Amygdala (tissue), 56 donors: ENCODE data around the gene KCNJ4.
A peak's percentile ranks its signal among the peaks of the same experiment; 100 is the strongest.
"Not testable (repeated sequence)": the region's sequence is repeated elsewhere in the genome, so short reads cannot be mapped to it uniquely, and the experiment has no call there.

Experiments used
- DNase-seq, 56 donors: peaks; one replicate each; lab custom pipeline; 2025; lab: John Stamatoyannopoulos, UW

KCNJ4 gene

DNA sequence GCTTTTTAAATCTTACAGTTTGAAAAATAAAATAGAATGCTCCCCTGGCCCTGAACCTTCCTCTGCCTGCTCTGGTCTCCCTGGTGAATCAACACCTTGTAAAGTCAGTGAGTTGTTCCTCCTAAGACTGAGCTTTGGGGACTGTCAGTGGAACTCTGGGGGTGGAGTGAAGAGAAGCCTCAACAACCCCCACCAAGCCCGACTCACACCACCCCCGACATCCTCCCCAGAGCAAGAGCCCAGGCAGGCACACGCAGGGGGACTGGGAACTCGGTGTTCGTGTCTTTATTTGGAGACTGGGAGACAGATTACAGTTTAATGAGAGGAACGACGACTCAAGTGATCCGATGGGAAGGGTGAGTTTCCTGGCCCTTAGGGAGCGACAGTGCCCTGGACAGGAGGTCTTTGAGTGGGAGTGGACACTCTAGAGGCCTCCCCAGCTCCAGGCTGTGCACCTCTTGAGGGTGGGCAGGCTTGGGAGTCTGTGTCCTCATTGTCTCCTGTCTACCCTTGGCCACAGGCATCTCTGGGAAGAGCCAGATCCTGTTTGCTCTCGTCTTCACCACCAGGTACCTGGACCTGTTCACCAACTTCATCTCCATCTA lies 19.1 kb upstream of the KCNJ4 start:
- peak in 2 of 56 donors; percentile 24 to 41 for DNase-seq

DNA sequence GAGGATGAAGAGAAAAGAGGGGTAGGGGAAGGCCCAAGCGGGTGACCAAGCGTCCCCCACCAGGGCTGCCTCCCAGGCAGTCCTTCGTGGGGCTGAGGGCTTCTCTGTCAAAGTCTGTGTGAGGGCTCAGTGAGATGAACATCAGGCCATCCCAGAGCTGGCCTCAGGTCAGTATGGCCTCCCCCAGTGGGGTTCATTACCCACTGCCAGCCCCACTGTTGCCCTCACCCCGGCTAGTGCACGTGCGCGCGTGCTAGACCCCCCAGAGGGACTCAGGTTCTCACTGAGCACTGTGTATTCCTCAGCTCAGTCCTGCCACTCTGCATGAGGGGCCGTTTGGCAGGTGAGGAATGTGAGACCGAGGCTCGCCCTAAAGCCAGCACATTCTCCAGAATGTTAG lies 16.2 kb upstream of the KCNJ4 start:
- DNase-seq: no peak

DNA sequence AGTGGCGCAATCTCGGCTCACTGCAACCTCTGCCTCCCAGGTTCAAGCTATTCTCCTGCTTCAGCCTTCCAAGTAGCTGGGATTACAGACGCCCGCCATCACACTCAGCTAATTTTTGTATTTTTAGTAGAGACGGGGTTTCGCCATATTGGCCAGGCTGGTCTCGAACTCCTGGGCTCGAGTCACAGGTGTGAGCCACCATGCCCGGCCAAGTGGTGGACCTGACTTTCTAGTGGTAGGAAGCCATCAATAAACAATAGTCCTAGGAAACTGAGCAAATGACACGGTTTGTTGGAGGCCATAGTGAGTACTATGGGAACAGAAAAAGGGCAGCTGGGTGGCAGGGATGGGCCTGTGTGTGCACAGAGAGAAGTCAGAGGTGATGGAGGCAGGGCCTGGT lies 15.2 kb upstream of the KCNJ4 start:
- DNase-seq: not testable (repeated sequence)

DNA sequence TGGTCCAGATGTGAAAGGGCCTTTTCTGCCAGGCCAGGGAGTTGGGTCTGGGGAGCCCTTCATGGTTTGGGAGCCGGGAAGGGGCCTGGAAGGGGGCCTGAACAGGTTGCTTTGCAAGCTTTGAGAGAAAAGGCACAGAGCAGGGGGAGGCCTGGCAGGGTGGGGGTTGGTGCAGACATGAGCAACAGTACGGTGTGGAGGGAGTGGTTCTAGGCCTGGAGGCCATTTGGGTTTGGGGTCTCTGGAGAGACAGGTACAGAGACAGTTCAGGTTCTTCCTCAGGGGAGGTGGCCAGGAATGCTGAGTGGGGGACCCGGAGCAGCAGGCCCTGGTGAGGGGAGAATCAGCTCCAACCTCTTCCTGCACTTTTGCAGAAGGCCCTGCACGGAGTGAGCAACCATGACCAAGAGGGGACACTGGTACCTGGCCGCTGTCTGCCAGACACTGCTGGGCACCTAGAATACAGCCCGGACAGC lies 14.3 kb upstream of the KCNJ4 start:
- DNase-seq: no peak

DNA sequence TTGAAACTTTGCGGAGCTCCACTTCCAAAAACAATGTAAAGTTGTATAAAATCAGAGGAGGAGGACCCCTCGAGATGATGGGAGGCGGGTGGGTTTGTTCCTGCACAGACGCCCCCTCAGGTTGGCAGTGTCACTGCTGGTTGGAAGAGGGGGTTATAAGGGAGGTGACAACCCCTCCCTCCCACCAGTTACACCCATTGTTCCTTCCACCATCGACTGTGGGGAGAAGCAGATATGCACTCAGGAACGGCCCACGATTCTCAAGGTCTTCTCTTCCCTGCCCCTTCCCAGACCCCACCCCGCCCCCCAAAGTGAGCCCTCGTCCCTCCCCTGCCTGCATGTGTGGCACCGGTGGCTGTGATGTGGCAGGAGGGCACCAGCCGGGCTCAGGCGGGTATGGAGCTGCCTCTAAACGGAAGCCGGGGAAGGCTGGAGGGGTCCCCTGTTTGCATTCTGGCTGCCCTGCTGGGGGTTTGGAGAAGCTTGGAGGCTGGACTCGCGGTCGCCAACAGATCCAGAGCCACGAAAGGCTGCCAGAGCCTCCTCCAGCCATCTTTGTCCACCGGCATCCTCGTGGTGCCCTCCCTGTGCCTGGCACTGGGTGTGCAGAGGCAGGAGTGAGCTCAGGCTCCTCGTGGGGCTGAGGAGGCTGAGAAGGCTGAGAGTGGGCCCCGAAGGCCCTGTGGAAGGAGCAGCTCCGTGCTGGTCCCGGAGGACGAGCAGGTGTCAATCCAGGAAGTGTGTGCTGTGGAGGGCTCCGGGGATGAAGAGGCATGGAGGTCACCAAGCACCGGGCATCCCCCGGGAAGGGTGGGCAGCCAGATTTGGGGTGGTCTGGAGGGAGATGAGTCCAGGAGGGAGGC lies 13.7 kb upstream of the KCNJ4 start:
- DNase-seq: no peak

DNA sequence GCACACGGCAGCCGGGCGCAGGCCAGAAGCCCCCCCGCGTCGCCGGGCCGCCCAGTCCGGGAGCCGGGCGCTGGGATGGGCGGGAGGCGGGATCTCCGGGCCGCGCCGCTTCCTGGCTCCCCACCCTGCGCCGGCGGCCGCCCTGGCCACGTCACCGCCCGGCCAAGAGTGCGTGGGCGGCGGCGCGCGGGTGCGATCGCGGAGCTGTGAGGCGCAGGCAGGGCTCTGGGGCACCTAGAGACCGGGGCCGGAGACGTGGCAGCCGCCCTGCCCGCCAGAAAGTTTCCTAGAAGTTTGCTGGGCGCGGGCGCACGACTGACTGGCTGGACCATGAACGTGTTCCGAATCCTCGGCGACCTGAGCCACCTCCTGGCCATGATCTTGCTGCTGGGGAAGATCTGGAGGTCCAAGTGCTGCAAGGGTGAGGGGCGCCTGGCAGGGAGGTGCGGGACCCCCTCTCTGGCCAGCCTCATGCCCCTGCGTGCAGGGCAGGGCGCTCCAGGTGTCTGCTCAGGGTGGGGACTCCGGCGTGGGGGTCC lies 13.0 kb upstream of the KCNJ4 start, which contains the start of gene KDELR3:
Gene KDELR3 (plus strand): TSS at position 193 of the 539 bp plus-strand sequence. CDS start 138 bp downstream, at position 331.
- peak in 1 of 56 donors; percentile 27 for DNase-seq

DNA sequence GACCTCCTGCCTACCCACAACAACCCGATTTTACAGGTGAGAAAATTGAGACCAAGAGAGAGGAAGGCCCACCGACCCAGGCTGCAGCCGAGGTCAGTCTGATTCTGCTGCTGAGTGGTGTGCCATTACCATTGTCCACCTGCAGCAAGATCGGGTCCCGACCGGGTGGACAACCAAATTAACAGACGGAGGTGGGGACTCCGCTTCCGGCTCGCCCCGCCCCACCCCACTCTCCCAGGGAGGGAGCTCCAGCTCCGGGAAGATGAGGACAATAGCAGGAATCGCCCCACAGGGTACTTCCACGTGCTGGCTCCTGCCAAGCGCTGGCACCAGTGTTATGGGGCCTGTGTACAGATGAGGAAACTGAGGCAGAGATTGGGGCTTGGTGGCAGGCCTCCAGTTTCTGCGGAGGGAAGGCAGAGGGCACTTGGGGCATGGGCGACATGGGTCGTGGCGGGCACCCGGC lies 12.5 kb upstream of the KCNJ4 start:
- DNase-seq: no peak

DNA sequence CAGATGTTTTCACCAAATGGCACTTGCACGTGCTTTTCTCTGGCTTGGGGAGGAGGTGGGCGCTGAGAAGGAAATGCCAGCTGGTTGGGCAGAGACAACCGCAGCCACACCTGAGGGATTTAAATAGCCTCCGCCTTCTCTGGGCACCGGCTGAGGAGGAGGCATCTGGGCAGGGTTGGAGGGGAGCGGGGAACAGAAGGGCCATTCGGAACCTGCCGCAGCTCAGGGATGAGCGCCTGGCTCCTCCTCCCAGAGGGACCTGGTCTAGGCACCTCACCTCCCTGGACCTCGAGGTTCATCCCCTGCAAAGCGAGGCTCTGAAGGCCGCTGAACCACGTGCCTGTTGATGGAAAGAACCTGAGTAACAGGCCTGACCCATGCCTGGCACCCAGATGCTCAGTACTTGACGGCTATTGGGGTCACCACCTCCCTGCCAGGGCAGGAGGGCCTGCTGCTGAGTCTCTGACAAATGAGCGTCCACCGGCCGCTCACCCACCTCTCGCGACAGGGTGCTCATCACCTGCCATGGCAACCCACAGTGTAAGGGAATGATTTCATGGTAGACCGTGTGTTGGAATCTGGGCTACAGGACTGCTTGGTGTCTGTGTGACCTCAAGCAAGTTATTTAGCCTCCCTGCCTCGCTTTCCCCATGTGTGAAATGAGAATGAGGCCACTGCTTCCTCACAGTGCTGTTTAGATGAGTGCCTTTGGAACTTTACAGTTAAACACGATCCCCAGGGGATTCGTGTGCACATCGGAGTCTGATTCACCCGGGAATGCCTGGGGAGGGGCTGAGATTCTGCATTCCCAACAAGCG lies 10.9 kb upstream of the KCNJ4 start:
- DNase-seq: peak in 1 of 56 donors; percentile 11

DNA sequence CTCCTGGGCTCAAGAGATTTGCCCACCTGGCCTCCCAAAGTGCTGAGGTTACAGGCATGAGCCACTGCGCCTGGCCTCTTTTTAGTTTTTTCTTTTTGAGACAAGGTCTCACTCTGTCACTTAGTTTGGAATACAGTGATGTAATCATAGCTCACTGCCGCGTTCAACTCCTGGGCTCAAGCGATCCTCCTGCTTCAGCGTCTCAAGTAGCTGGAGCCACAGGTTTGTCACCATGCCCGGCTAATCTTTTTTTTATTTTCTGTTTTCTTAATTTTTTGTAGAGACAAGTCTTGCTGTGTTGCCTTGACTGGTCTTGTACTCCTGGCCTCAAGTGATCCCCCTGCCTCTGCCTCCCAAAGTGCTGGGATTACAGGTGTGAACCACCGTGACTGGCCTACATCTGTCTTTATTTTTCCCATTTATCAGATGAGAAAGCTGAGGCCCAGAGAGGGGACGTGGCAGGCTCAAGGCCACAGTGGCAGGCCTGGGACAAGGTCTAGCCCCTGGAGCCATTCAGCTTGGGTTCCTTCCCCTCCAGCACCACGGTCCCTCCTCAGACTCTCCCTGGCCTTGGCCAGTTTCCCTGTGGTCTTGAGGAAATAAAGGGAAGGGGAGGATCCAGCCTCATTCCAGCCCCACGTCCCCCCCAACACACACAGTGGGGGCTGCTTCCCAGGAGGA lies 10.1 kb upstream of the KCNJ4 start:
- no peak for DNase-seq

DNA sequence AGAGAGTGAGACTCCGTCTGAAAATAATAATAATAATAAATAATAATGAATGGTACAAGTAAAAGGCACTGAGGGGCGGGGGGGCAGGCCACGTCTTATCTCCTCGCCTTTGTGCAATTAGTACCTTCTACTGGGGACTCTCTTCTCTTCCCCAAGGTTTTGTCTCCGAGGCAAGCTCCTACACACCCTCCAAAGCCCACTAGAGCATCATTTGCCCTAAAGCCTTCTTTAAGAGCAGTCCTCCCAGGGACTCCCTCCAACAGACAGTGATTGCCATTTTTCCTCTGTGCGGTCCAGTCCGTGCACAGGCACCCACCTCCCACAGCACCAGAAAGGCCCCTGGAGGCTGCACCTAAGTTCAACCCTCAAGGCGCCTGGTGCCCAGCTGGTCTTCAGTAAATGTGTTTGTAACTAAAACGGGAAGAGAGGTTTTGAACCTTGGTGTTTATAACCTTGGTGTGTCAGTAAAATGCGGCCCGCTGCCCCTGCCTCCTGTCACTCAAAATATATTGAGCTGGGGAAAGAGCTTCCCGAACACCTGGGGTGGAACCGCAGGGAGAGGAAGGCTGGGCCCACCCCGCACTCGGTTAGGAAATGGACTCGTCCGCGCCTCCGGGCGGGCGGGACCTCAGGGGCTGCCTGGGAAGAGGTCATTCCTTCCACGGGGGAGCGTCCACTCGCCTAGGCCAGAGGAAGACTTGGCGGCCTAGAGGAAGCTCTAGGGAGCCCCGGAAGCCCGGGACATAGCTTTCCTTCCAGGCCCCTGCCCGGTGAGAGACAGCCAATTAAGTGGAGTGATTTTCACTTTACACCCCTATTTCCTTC lies 8.2 kb upstream of the KCNJ4 start:
- DNase-seq: no peak

DNA sequence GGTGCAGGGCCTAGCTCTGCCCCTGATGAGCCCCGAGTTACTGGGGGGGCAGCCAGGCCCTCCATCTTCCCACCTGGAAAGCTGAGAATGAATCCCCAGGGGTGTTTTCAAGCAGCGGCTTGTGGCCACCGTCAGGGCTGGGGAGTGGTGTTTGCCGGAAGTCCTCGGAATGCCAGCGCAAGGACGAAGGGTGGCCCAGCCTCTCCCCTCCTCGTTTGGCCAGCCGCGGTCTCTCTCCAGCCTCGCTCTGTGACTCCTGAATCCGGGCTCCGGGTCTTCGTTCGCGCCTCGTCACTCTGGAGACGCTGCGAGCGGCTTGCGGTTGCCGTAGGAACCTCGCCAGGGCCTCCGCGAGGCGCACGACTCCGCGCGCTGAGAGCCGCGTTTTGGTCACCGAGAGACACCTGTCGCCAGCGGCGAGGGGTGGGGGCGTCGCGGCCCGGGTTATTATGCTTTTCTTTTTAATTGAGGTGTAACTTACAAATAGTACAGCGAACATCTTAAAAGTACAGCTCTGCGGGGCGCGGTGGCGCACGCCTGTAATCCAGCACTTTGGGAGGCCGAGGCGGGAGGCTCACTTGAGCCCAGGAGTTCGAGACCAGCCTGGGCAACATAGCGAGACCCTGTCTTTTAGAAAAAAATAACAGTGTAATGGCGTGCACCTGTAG lies 6.5 kb upstream of the KCNJ4 start:
- peak in 48 of 56 donors; percentile 15 to 82 (median 56) for DNase-seq

DNA sequence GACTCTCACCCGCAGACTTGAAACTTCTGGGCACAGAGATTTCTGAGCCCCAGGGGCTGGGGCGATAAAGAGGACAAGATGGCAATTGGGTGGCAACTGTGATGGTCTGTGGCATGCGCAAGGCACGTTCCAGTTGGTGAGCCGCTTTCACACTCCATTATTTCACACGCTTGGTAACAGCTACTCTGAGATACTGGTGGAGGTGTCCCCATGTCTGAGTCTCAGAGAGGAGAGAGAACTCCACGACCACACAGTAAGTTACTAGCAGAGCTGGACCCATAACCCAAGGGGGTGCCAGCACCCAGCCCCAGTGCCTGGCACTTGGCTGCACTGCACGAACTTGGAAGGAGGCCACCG lies 6.0 kb upstream of the KCNJ4 start:
- DNase-seq: peak in 1 of 56 donors; percentile 61

DNA sequence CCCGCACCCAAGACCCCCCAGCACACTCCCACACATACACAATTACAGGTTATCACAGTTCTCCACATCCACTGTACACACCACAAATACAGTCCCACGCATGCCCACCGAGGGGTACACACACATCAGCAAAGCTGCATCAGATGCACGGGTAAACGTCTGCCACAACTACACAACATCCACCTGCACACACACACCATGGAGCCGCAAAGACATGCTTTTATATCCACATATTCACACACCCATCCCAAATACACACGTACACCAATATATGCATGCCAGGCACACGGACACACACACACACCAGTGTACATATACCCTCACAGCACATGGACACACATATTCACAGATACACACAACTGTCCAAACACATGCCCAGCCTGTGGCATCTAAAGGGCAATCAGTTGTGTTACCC lies 5.4 kb upstream of the KCNJ4 start:
- DNase-seq: no peak

DNA sequence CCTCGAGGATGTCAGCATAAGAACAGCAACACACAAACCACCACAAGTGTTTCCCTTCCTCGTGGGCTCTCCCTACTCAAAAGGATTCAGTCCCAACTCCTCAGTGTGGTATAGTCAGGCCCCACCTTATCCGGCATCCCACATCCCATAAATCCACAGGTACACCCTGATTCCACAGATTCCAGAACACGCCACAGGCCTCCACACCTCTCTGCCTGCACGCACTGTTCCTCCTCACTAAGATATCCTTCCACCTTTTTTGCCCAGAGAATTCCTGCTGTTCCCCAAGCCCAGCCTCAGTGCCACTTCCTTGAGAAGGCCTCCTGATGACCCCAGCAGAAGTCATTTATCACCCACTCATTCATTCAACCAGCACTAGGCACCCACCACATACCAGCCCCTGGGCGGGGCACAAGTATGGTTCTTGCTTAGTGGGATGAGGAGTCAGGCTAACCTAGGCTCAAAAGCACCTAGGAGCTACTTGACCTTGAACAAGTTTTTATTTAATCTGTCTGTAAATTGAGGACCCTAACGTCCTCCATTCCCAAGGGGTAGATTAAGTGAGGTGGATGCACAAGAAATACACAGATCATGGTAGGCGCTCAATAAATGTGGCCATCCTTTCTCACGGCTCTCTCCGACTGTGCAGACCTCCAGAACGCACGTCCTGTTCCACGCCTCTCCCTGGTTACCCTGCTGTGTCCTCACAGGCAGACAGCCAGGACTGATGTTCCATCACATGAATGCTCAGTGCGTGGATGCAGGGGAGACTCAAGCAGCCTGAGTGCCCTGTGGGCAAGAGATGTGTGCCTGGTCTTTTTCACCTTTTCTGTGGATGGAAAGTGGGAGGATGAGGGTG lies 2.1 kb upstream of the KCNJ4 start:
- DNase-seq: peak in 1 of 56 donors; percentile 8

DNA sequence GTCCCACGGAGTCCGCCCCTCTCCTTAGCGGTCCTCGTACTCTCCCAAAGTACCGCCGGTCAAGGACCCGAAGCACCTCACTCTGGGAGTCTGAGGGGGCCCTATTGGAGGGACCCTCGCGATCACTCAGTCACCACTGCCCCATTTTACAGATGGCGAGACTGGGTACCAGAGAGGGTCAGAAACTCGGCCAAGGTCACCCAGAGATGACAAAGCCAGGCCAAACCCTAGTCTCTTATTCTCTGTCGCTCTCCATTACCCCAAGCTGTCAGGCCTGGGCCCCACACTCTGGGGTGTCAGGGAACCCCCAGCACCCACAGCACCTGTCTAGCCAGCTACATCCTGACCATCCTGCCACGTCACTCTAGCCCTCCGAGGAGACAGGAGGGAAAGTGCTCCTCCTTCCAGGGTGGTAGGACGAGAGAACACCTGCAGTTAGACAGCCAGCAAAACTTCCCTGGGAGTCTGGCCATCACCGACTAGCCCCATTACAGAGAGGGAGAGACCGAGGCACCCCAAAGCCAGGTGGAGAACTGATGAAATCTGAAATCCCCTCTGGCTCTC lies 1.4 kb upstream of the KCNJ4 start:
- DNase-seq: no peak

DNA sequence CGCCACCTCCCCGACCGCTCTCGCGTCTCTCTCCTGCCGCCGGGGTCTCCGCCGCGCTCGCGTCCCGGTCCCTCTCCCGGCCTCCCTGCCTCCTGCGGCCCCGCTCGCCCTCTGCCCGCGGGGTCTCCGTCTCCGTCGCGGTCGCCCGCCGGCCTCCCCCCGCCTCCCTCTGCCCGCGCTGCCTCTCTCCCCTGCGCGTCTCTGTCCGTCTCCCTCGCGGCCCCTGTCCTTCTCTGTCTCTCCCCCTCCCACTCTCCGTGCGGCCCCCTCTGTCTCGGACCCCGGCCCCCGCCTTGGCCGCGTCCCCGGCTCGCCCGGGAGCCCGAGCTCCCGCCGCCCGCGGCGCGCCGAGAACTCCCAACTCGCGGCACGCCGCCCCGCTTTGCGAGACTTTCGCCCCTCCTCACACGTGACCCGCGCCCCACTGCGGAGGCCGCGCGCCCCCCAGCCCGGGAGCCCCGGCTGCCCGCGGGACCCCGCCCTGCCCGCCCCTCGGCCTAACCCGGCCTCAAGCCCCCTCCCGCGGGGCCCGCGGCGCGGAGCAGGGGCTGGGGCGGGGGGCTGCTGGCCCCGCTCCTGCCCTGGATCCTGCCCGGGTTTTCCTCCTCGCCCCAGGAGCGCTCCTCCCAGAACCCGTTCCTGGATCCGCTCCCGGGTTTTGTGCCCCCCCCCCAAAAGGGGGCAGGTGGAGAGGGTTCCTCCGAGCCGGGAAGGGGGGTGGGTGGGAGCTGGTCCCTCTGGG lies 702 bp upstream of the KCNJ4 start:
- DNase-seq: peak in 16 of 56 donors; percentile 11 to 48 (median 30)
